GM21717 (cell line): ENCODE measurements around the gene HOXD12.

Experiments used
- ATAC-seq: cut with Tn5 transposase; IDR thresholded peaks from one replicate; pipeline ENCODE4 v1.9.1; 2021; ENCODE audit warnings: mild to moderate bottlenecking, moderate library complexity; ENCODE audit not compliant: unreplicated experiment

Gene HOXD12

GRCh38 chr2:176118601-176119339 is 19.2 kb downstream of the HOXD12 start:
- no peak for ATAC-seq

- ATAC-seq: no peak
Observed at GRCh38 chr2:176120364-176121189, 21.0 kb downstream of the HOXD12 start.

- ATAC-seq: no peak
Observed at GRCh38 chr2:176121190-176122051, 21.8 kb downstream of the HOXD12 start.

GRCh38 chr2:176122052-176122682 is 22.6 kb downstream of the HOXD12 start:
- ATAC-seq: no peak

- ATAC-seq: no peak
Observed at GRCh38 chr2:176122683-176123410, 23.3 kb downstream of the HOXD12 start, which contains the start of gene HOXD9. Gene HOXD9, plus strand, starts transcription at chr2:176122719. Its CDS starts 50 bp downstream, at chr2:176122769.

GRCh38 chr2:176123411-176124109 is 24.0 kb downstream of the HOXD12 start:
- ATAC-seq: no peak

- ATAC-seq: no peak
Observed at GRCh38 chr2:176124110-176124946, 24.7 kb downstream of the HOXD12 start.

GRCh38 chr2:176124947-176125771 is 25.6 kb downstream of the HOXD12 start:
- no peak for ATAC-seq

GRCh38 chr2:176125772-176126054 is 26.1 kb downstream of the HOXD12 start:
- no peak for ATAC-seq

GRCh38 chr2:176126929-176127773 is 27.6 kb downstream of the HOXD12 start:
- ATAC-seq: no peak

- ATAC-seq: no peak
Observed at GRCh38 chr2:176127774-176128072, 28.1 kb downstream of the HOXD12 start.

GRCh38 chr2:176128172-176128981 is 28.8 kb downstream of the HOXD12 start:
- no peak for ATAC-seq

- no peak for ATAC-seq
Observed at GRCh38 chr2:176128982-176129796, 29.6 kb downstream of the HOXD12 start, which contains the start of gene HOXD8. Gene HOXD8, plus strand, starts transcription at chr2:176129705. Its CDS starts 662 bp downstream, at chr2:176130367.

GRCh38 chr2:176129813-176130146 is 30.2 kb downstream of the HOXD12 start:
- ATAC-seq: no peak

- no peak for ATAC-seq
Observed at GRCh38 chr2:176130147-176130956, 30.8 kb downstream of the HOXD12 start.
